HepG2 (cell line): ENCODE measurements around the gene NRDC. TPM values are rescaled to one million over a fixed set of nuclear protein-coding genes. Genes with fewer than 3 reads are reported as not detected.
A peak's percentile ranks its signal among the peaks of the same experiment; 100 is the strongest.

Source experiments
- ATAC-seq: fragments of 200-7000 bp; cut with Tn5 transposase; 3 replicates; pipeline ENCODE4 v1.9.1; 2020; ENCODE audit warnings: mild to moderate bottlenecking, moderate library complexity
- BruUV-seq: library from RNA; stranded (reverse); fragments of 400-500 nt; replicated peaks from 2 replicates; lab custom pipeline; 2021; lab: Mats Ljungman, UMichigan
- CTCF ChIA-PET: fragments of 300-600 bp; formaldehyde crosslinking; extraction: SDS; loops from one replicate; lab custom pipeline; 2021; ENCODE audit warnings: low total read pairs, inconsistent platforms, low intra/inter-chr PET ratio; lab: Yijun Ruan, JAX
- POLR2A ChIA-PET: fragments of 350-600 bp; sonication (Branson Sonifier 250); formaldehyde crosslinking; loops from one replicate; lab custom pipeline; 2020; ENCODE audit warnings: antibody characterized with exemption, inconsistent platforms; lab: Yijun Ruan, JAX
- DNase-seq: peaks from one replicate; pipeline ENCODE4 v3.0.0-alpha.2; 2015; ENCODE audit warnings: low spot score
- FAIRE-seq: peaks from 3 replicates; lab custom pipeline; 2011; peaks lifted over from hg19 to GRCh38; lab: Jason Lieb, UNC
- H2AFZ ChIP-seq: one replicate; pipeline ENCODE4 v1.6.1; 2011; ENCODE audit warnings: low read length, inconsistent platforms
- H3K27ac ChIP-seq: fragments of 300-600 bp; 3 replicates; pipeline ENCODE4 v1.8.0; 2011; ENCODE audit warnings: mixed run types, mild to moderate bottlenecking, mixed read lengths, low read length, inconsistent platforms; ENCODE audit not compliant: insufficient read depth; ENCODE audit errors: extremely low read length
- H3K27me3 ChIP-seq, 2 experiments: fragments of 200-600 bp in 1 of 2; 2 replicates in 1 of 2; 3 replicates in 1 of 2; pipeline versions ENCODE4 v1.6.0 to v1.8.0; 2011; ENCODE audit warnings: low read length in 2 of 2, mild to moderate bottlenecking in 2 of 2, moderate library complexity in 2 of 2, inconsistent platforms in 1 of 2; ENCODE audit not compliant: insufficient read depth in 2 of 2, control insufficient read depth in 1 of 2
- H3K36me3 ChIP-seq, 2 experiments: fragments of 200-600 bp in 1 of 2; replicated peaks in 1 of 2; 2 replicates in 1 of 2; 3 replicates in 1 of 2; pipeline versions ENCODE4 v1.5.1 to v1.8.0; 2011; ENCODE audit warnings: low read length in 2 of 2, inconsistent platforms in 1 of 2; ENCODE audit not compliant: insufficient read depth in 2 of 2, control insufficient read depth in 1 of 2
- H3K4me1 ChIP-seq: 2 replicates; pipeline ENCODE4 v1.5.1; 2012; ENCODE audit warnings: low read length, inconsistent platforms; ENCODE audit not compliant: insufficient read depth
- H3K4me2 ChIP-seq: 2 replicates; pipeline ENCODE4 v1.6.0; 2011; ENCODE audit warnings: low read depth, low read length, inconsistent platforms
- H3K4me3 ChIP-seq, 3 experiments: fragments of 200-600 bp in 1 of 3; sonication (generic), shearing (Covaris generic) in 1 of 3; replicated peaks in 1 of 3; 2 replicates each; pipeline ENCODE4 v1.5.1; 2011 to 2016; ENCODE audit warnings: low read length in 3 of 3, inconsistent platforms in 2 of 3, low read depth in 2 of 3, mild to moderate bottlenecking in 2 of 3, control low read depth in 1 of 3, mixed read lengths in 1 of 3; ENCODE audit not compliant: insufficient read depth in 1 of 3
- H3K79me2 ChIP-seq: one replicate; pipeline ENCODE4 v1.6.1; 2011; ENCODE audit warnings: low read length, inconsistent platforms; ENCODE audit not compliant: insufficient read depth
- H3K9ac ChIP-seq: 2 replicates; pipeline ENCODE4 v1.6.0; 2011; ENCODE audit warnings: mild to moderate bottlenecking, low read depth, low read length, inconsistent platforms; ENCODE audit not compliant: insufficient read depth
- H3K9me3 ChIP-seq: 2 replicates; pipeline ENCODE4 v1.5.1; 2012; ENCODE audit warnings: mild to moderate bottlenecking, low read length
- H4K20me1 ChIP-seq: 2 replicates; pipeline ENCODE4 v1.6.0; 2011; ENCODE audit warnings: inconsistent platforms, mild to moderate bottlenecking, low read length, moderate library complexity; ENCODE audit not compliant: insufficient read depth
- BRCA1 ChIP-seq: sonication (generic); formaldehyde crosslinking; IDR thresholded peaks from 2 replicates; pipeline ENCODE4 v1.4.0; 2020; ENCODE audit warnings: missing genetic modification reagents
- ESRRA ChIP-seq: sonication (generic); formaldehyde crosslinking; IDR thresholded peaks from 2 replicates; pipeline ENCODE4 v1.5.1; 2020; ENCODE audit warnings: mild to moderate bottlenecking, low read depth, missing genetic modification reagents
- GLI4 ChIP-seq: sonication (generic); formaldehyde crosslinking; IDR thresholded peaks from 2 replicates; pipeline ENCODE4 v1.5.1; 2020; ENCODE audit warnings: missing genetic modification reagents, mild to moderate bottlenecking, moderate library complexity, borderline replicate concordance
- HOXA5 ChIP-seq: sonication (generic); formaldehyde crosslinking; IDR thresholded peaks from 2 replicates; pipeline ENCODE4 v1.4.0; 2020; ENCODE audit warnings: missing genetic modification reagents
- JDP2 ChIP-seq: sonication (generic); formaldehyde crosslinking; IDR thresholded peaks from 2 replicates; pipeline ENCODE4 v1.8.1; 2022; ENCODE audit warnings: missing genetic modification reagents, borderline replicate concordance
- KDM5A ChIP-seq: fragments of 200-600 bp; sonication (generic); IDR thresholded peaks from 2 replicates; pipeline ENCODE4 v1.7.0; 2018; ENCODE audit warnings: antibody characterized with exemption, mild to moderate bottlenecking, low read length, borderline replicate concordance
- PHF21A ChIP-seq: sonication (generic); formaldehyde crosslinking; IDR thresholded peaks from 2 replicates; pipeline ENCODE4 v1.5.0; 2020; ENCODE audit warnings: mild to moderate bottlenecking, missing genetic modification reagents
- RAD21 ChIP-seq: fragments of 450-650 bp; formaldehyde crosslinking; IDR thresholded peaks from 2 replicates; pipeline ENCODE4 v1.5.0; 2020; ENCODE audit warnings: mild to moderate bottlenecking
- SAP130 ChIP-seq: IDR thresholded peaks from 2 replicates; pipeline ENCODE4 v1.6.1; 2016; ENCODE audit warnings: low read depth
- SATB2 ChIP-seq: sonication (generic); formaldehyde crosslinking; IDR thresholded peaks from 2 replicates; pipeline ENCODE4 v1.5.0; 2020; ENCODE audit warnings: missing genetic modification reagents
- SMC3 ChIP-seq: IDR thresholded peaks from 2 replicates; pipeline ENCODE4 v1.6.1; 2011; ENCODE audit warnings: low read length, improper control_type of control experiment
- STAG1 ChIP-seq: sonication (generic); formaldehyde crosslinking; IDR thresholded peaks from 2 replicates; pipeline ENCODE4 v1.4.0; 2020; ENCODE audit warnings: missing genetic modification reagents
- TEAD3 ChIP-seq: optimal IDR thresholded peaks from 2 replicates; pipeline ENCODE3; 2016; ENCODE audit warnings: borderline replicate concordance
- ZBTB3 ChIP-seq: sonication (generic); formaldehyde crosslinking; IDR thresholded peaks from 2 replicates; pipeline ENCODE4 v1.4.0; 2020; ENCODE audit warnings: low read depth, mild to moderate bottlenecking, moderate library complexity, missing genetic modification reagents, borderline replicate concordance
- ZNF225 ChIP-seq: sonication (generic); formaldehyde crosslinking; IDR thresholded peaks from 2 replicates; pipeline ENCODE4 v1.4.0; 2020; ENCODE audit warnings: mild to moderate bottlenecking, missing genetic modification reagents
- ZNF256 ChIP-seq: sonication (generic); formaldehyde crosslinking; conservative IDR thresholded peaks from 2 replicates; pipeline ENCODE4 v1.4.0; 2020; ENCODE audit warnings: missing genetic modification reagents
- ZNF432 ChIP-seq: sonication (generic); formaldehyde crosslinking; IDR thresholded peaks from 2 replicates; pipeline ENCODE4 v1.5.0; 2020; ENCODE audit warnings: missing genetic modification reagents, mild to moderate bottlenecking, borderline replicate concordance
- WGBS: methylation state at CpG from one replicate; pipeline ENCODE4 v1.1.6; 2017; ENCODE audit warnings: low lambda C conversion rate; 5-methylcytosine and 5-hydroxymethylcytosine counted together
- in situ Hi-C: cut with HindIII; loops from 2 replicates; pipeline ENCODE4 v1.10.0; 2017; ENCODE audit warnings: low pct_unique_long_range_greater_than_20kb; ENCODE audit not compliant: extremely low pct_ligation_motif_present
- intact Hi-C: fragments of 100-400 bp; cut with micrococcal nuclease; formaldehyde crosslinking; loops from one replicate; pipeline ENCODE4 v1.10.0; 2022; ENCODE audit not compliant: unreplicated experiment
- polyA plus RNA-seq, 8 experiments: library from polyadenylated mRNA; depleted of rRNA in 3 of 8; stranded (reverse) in 7 of 8; unstranded in 1 of 8; fragments of >200 nt; fragmentation: Illumina TruSeq in 4 of 8; extraction: Trizol in 4 of 8; gene quantifications; 2 replicates each; pipeline versions ENCODE4 v1.2.1 to v1.2.3, GENCODE V29; 2011 to 2016; ENCODE audit warnings: low read depth in 4 of 8, missing spikeins in 1 of 8, mixed read lengths in 1 of 8; ENCODE audit not compliant: insufficient read depth in 1 of 8
- total RNA-seq, 5 experiments: library from RNA; depleted of rRNA; stranded (reverse); fragments of >200 nt; fragmentation: Illumina TruSeq; extraction: Trizol; gene quantifications; 2 replicates each; pipeline ENCODE4 v1.2.3, GENCODE V29; 2016; ENCODE audit warnings: low read depth in 1 of 5
- TF ChIP-seq, protein P1 (sequence below): sonication (generic); formaldehyde crosslinking; IDR thresholded peaks from 2 replicates; pipeline ENCODE4 v1.5.0; 2020; ENCODE audit warnings: mild to moderate bottlenecking, missing genetic modification reagents, moderate library complexity
- TF ChIP-seq, protein P2 (sequence below): IDR thresholded peaks from 2 replicates; pipeline ENCODE4 v1.6.1; 2018; ENCODE audit warnings: missing genetic modification reagents

NRDC gene
- total and polyA plus RNA-seq, 2 of the 13 experiments (the other 11 are each of a cell fraction or from before 2014, with no cell fraction given): 57.6 to 64.9 TPM

DNA sequence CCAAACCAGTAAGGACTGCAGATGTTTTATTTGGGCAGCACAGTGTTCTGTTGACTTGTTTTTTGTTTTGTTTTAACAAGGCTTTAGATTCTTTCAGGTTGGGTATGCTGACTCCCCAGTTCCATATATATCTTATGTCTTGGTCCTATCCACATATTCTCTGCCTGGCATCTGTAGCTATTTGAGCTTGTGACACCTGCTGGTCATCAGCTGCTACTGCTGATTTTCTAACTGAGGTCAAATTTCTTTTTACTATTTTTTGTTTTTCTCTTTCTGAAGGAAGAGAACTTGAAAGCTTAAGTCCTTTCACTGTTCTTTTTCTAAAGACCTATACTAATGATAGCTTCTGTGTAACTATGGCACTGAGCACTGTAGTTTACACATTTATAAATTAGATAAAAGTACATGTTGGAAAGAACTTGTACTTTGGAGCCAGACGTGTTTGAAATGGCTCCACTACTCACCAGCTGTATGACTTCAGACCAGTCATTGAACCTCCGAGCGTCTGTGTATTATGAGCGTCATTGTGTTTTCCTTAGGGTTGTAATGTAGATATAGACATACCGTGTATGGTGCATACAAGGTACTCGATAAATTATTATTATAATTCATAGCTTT, 109.4 kb downstream of the NRDC start:
- no peaks in the 10 kb centered on the region; the same call in 1 of the 2 replicates for H3K4me1 ChIP-seq
- no peak overlapping the region for H3K9ac ChIP-seq
- H3K9me3 ChIP-seq: no peaks in the 10 kb centered on the region
- peaks cover 10 to 65% of the 10 kb centered on the region in 2 experiments for H3K36me3 ChIP-seq
- no peak overlapping the region for H2AFZ ChIP-seq
- no peaks in the 10 kb centered on the region for H3K79me2 ChIP-seq
- in situ Hi-C loops (loop anchor here (5.0 kb wide), 1 partner anchor 142 kb away; no protein-coding TSS in a partner anchor), intact Hi-C loops (loop anchor here (1.0 to 2.0 kb wide), 2 partner anchors 142 to 200 kb away; no protein-coding TSS in a partner anchor)
- ATAC-seq (peak; percentile 82), FAIRE-seq (peak; percentile 77), DNase-seq (peak; percentile 58)
- no peaks in the 10 kb centered on the region for H3K27me3 ChIP-seq
- H3K27ac ChIP-seq: no peak overlapping the region
- no TSS peak for BruUV-seq
- TF ChIP-seq TEAD3 (CRISPR knock-in tag): peak; percentile 32
- peak; percentile 89 for TF ChIP-seq SMC3
- TF ChIP-seq ZBTB3 (CRISPR knock-in tag): no peak
- no peak for TF ChIP-seq ZNF432
- no peak for TF ChIP-seq JDP2 (CRISPR knock-in tag)
- no peak for TF ChIP-seq ZNF256 (CRISPR knock-in tag)
- 0 out of 2 replicates have a peak, but pooled peaks have one; percentile 19 for TF ChIP-seq BRCA1
- TF ChIP-seq SATB2 (CRISPR knock-in tag): no peak
- TF ChIP-seq SAP130 (CRISPR knock-in tag): 0 out of 2 replicates have a peak, but pooled peaks have one; percentile 27
- TF ChIP-seq ESRRA (CRISPR knock-in tag): no peak
- TF ChIP-seq, protein P1, sequence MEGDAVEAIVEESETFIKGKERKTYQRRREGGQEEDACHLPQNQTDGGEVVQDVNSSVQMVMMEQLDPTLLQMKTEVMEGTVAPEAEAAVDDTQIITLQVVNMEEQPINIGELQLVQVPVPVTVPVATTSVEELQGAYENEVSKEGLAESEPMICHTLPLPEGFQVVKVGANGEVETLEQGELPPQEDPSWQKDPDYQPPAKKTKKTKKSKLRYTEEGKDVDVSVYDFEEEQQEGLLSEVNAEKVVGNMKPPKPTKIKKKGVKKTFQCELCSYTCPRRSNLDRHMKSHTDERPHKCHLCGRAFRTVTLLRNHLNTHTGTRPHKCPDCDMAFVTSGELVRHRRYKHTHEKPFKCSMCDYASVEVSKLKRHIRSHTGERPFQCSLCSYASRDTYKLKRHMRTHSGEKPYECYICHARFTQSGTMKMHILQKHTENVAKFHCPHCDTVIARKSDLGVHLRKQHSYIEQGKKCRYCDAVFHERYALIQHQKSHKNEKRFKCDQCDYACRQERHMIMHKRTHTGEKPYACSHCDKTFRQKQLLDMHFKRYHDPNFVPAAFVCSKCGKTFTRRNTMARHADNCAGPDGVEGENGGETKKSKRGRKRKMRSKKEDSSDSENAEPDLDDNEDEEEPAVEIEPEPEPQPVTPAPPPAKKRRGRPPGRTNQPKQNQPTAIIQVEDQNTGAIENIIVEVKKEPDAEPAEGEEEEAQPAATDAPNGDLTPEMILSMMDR (CRISPR knock-in tag): peak; percentile 70
- TF ChIP-seq, protein P2, sequence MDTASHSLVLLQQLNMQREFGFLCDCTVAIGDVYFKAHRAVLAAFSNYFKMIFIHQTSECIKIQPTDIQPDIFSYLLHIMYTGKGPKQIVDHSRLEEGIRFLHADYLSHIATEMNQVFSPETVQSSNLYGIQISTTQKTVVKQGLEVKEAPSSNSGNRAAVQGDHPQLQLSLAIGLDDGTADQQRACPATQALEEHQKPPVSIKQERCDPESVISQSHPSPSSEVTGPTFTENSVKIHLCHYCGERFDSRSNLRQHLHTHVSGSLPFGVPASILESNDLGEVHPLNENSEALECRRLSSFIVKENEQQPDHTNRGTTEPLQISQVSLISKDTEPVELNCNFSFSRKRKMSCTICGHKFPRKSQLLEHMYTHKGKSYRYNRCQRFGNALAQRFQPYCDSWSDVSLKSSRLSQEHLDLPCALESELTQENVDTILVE (CRISPR knock-in tag): 0 out of 2 replicates have a peak, but pooled peaks have one; percentile 17
- no peak for TF ChIP-seq PHF21A
- 0 out of 2 replicates have a peak, but pooled peaks have one; percentile 22 for TF ChIP-seq HOXA5 (CRISPR knock-in tag)
- TF ChIP-seq KDM5A: no peak
- peak; percentile 82 for TF ChIP-seq STAG1
- no peak for TF ChIP-seq ZNF225 (CRISPR knock-in tag)
- TF ChIP-seq RAD21 (CRISPR knock-in tag): peak; percentile 62; the same call in 1 of the 2 replicates
- no peak for TF ChIP-seq GLI4 (CRISPR knock-in tag)
- no peak overlapping the region for H3K4me2 ChIP-seq
- H3K4me3 ChIP-seq: no peak overlapping the region
- ChIA-PET POLR2A (interaction anchor here (1.3 to 1.5 kb wide), 2 partner anchors 152 to 250 kb away, joined by 3 read pairs; partner anchors contain the start of gene EPS15), CTCF (interaction anchor here (1.1 to 2.1 kb wide), 2 partner anchors 142 to 200 kb away, joined by 3 to 20 read pairs; no protein-coding TSS in a partner anchor)
- H4K20me1 ChIP-seq: no peaks in the 10 kb centered on the region; the same call in 1 of the 2 replicates
- WGBS: 90% methylated on average over 6 of the region's 6 CpGs
